Measurements from ENCODE around the gene GNAO1. TPM values are rescaled to one million over a fixed set of nuclear protein-coding genes. Genes with fewer than 3 reads are reported as not detected.

GNAO1 gene
- total and polyA plus RNA-seq, 2 of the 13 experiments (the other 11 are each of a cell fraction or from before 2014, with no cell fraction given) = not detected

DNA sequence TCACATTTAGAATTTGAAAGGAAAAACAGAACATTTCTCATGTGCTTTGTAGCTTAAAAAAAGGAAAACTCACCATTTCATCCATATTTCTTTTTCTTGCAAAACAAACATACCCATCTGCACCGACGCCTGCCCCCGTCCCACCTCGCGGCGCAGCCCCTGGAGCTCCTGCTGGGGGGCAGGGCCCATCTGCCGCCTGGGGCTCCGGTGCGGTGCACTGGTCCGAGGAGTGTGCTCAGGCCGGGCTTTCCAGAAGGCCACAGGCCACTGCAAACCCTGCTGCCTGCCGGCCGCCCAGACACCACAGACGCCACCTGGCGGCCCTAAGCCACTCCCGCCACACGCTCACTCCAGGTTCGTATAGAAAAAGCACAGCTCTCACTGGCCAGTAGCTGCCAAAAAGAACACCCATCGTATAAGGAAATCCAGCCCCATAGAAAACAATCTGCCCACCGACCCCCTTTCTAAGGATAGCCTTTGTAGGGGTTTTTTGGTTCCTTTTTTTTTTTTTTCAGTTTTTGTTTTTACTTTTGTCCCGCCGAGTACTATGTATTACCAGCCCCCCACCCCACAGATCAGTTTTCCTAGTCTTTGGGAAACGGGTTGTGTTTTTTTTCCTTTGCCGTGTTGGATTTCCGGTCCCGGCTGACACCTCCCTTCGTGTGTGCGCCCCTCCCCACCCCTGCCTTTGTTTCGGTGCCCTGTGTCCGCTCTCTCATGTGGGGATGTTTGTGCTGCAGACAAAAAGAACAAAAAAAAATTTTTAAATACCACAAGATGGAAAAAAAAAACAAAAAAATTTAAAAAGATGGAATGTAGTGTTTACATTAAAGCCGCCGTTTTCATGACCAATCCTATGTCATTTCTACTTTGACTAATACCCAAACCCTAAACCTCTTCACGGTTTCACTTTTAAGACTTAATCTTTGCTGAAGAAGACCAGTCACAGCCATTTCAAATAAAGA, 165.3 kb downstream of the GNAO1 start:
- Histone ChIP-seq H3K4me1 (ENCODE audit: insufficient read depth, low read length) (peaks cover 21% of the 10 kb centered on the region), H3K36me3 (replicated peaks in 1 of 2; ENCODE audit: control insufficient read depth in 1 of 2, insufficient read depth in 2 of 2, low read length in 2 of 2) (no peaks in the 10 kb centered on the region), H4K20me1 (ENCODE audit: insufficient read depth, low read length) (no peaks in the 10 kb centered on the region), H3K79me2 (ENCODE audit: insufficient read depth, low read length) (no peaks in the 10 kb centered on the region), H2AFZ (ENCODE audit: low read length) (peak overlapping the region; percentile 78), H3K9me3 (ENCODE audit: low read length) (no peaks in the 10 kb centered on the region), H3K4me3 (replicated peaks in 1 of 3; ENCODE audit: insufficient read depth in 1 of 3, low read depth in 2 of 3, low read length in 3 of 3) (peak overlapping the region; percentile 55 to 77 (median 66)), H3K4me2 (ENCODE audit: low read depth, low read length) (peak overlapping the region; percentile 99), H3K27ac (ENCODE audit: extremely low read length, insufficient read depth, low read length) (no peak overlapping the region), H3K27me3 (ENCODE audit: control insufficient read depth in 1 of 2, insufficient read depth in 2 of 2, low read length in 2 of 2) (peaks cover 2 to 4% of the 10 kb centered on the region in 2 experiments; a peak in 4 of 5 replicates), H3K9ac (ENCODE audit: insufficient read depth, low read depth, low read length) (peak overlapping the region; percentile 69)
- peak; percentile 68 for FAIRE-seq
- POLR2A ChIA-PET = interaction anchor here (0.9 to 2.1 kb wide), 5 partner anchors 14 to 251 kb away, joined by 4 to 11 read pairs (median 4); partner anchors contain the start of genes NUDT21 and OGFOD1
- WGBS (ENCODE audit: low lambda C conversion rate) = under 1% methylated on average over 31 of the region's 33 CpGs
- peak; percentile 92 for ATAC-seq
- no TSS peak for BruUV-seq (replicated peaks)
- peak; percentile 84 for DNase-seq (ENCODE audit: low spot score)
- intact Hi-C loops (cut with micrococcal nuclease; ENCODE audit: unreplicated experiment) (loop anchor here (1.0 to 5.0 kb wide), 3 partner anchors 14 to 71 kb away; partner anchors contain the start of gene AMFR), in situ Hi-C loops (cut with HindIII; ENCODE audit: extremely low pct_ligation_motif_present, low pct_unique_long_range_greater_than_20kb) (loop anchor here (10.0 kb wide), 1 partner anchor 62 kb away; no protein-coding TSS in a partner anchor)
- CTCF ChIA-PET (ENCODE audit: low intra/inter-chr PET ratio, low total read pairs) = interaction anchor here (1.6 to 3.7 kb wide), 2 partner anchors 23 to 39 kb away, joined by 8 to 58 read pairs; no protein-coding TSS in a partner anchor
- peak; percentile 81 for TF ChIP-seq MYC (CRISPR knock-in tag; IDR thresholded peaks at IDR 0.05; ENCODE audit: borderline replicate concordance)
- TF ChIP-seq CAMTA2 (CRISPR knock-in tag; IDR thresholded peaks at IDR 0.05; ENCODE audit: borderline replicate concordance) = no peak
- no peak for TF ChIP-seq ZNF484 (CRISPR knock-in tag; IDR thresholded peaks at IDR 0.05; ENCODE audit: borderline replicate concordance, low read depth)
- TF ChIP-seq TOPORS (CRISPR knock-in tag; IDR thresholded peaks at IDR 0.05) = peak; percentile 54; the same call in 1 of the 2 replicates
- TF ChIP-seq AHR (CRISPR knock-in tag; IDR thresholded peaks at IDR 0.05) = peak; percentile 96
- TF ChIP-seq ZNF75D (CRISPR knock-in tag; IDR thresholded peaks at IDR 0.05; ENCODE audit: borderline replicate concordance) = no peak
- TF ChIP-seq ZNF431 (CRISPR knock-in tag; IDR thresholded peaks at IDR 0.05; ENCODE audit: borderline replicate concordance, low read depth) = no peak
- peak; percentile 44; the same call in 1 of the 2 replicates for TF ChIP-seq RBFOX2 (IDR thresholded peaks at IDR 0.05; ENCODE audit: low read depth, low read length)
- peak; percentile 38; the same call in 1 of the 2 replicates for TF ChIP-seq PAXIP1 (CRISPR knock-in tag; conservative IDR thresholded peaks at IDR 0.05)
- TF ChIP-seq ATF4 (CRISPR knock-in tag; IDR thresholded peaks at IDR 0.05) = 0 out of 4 replicates have a peak, but pooled peaks of 1 of the 2 experiments have one; percentile 13
- peak; percentile 83 for TF ChIP-seq ZNF552 (CRISPR knock-in tag; IDR thresholded peaks at IDR 0.05; ENCODE audit: borderline replicate concordance)
- TF ChIP-seq, protein P1, sequence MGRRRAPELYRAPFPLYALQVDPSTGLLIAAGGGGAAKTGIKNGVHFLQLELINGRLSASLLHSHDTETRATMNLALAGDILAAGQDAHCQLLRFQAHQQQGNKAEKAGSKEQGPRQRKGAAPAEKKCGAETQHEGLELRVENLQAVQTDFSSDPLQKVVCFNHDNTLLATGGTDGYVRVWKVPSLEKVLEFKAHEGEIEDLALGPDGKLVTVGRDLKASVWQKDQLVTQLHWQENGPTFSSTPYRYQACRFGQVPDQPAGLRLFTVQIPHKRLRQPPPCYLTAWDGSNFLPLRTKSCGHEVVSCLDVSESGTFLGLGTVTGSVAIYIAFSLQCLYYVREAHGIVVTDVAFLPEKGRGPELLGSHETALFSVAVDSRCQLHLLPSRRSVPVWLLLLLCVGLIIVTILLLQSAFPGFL (CRISPR knock-in tag; IDR thresholded peaks at IDR 0.05) = no peak
- TF ChIP-seq, protein P2, sequence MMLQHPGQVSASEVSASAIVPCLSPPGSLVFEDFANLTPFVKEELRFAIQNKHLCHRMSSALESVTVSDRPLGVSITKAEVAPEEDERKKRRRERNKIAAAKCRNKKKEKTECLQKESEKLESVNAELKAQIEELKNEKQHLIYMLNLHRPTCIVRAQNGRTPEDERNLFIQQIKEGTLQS (CRISPR knock-in tag; IDR thresholded peaks at IDR 0.05) = 0 out of 2 replicates have a peak, but pooled peaks have one; percentile 27
- TF ChIP-seq ZNF446 (CRISPR knock-in tag; IDR thresholded peaks at IDR 0.05) = no peak

All from HepG2 (cell line).